LNCaP clone FGC (cell line): ENCODE results near the gene TMEM116.

Experiments
- DNase-seq: peaks from one replicate; pipeline ENCODE4 v3.0.0-alpha.2; 2011; ENCODE audit warnings: low read depth
- H3K4me3 ChIP-seq: 2 replicates; pipeline ENCODE4 v1.5.1; 2011; ENCODE audit warnings: mild to moderate bottlenecking, low read depth, low read length, control low read depth
- TF ChIP-seq, protein P1 (sequence below): IDR thresholded peaks from 2 replicates; pipeline ENCODE4 v1.5.1; 2012; ENCODE audit warnings: mild to moderate bottlenecking; ENCODE audit not compliant: control insufficient read depth, insufficient read depth; ENCODE audit errors: extremely low read depth

Gene TMEM116

GRCh38 chr12:111991535-111991934 is 21.4 kb downstream of the TMEM116 start:
- H3K4me3 ChIP-seq, result no peak overlapping the region
- no peak for DNase-seq
- TF ChIP-seq, protein P1, sequence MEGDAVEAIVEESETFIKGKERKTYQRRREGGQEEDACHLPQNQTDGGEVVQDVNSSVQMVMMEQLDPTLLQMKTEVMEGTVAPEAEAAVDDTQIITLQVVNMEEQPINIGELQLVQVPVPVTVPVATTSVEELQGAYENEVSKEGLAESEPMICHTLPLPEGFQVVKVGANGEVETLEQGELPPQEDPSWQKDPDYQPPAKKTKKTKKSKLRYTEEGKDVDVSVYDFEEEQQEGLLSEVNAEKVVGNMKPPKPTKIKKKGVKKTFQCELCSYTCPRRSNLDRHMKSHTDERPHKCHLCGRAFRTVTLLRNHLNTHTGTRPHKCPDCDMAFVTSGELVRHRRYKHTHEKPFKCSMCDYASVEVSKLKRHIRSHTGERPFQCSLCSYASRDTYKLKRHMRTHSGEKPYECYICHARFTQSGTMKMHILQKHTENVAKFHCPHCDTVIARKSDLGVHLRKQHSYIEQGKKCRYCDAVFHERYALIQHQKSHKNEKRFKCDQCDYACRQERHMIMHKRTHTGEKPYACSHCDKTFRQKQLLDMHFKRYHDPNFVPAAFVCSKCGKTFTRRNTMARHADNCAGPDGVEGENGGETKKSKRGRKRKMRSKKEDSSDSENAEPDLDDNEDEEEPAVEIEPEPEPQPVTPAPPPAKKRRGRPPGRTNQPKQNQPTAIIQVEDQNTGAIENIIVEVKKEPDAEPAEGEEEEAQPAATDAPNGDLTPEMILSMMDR, result no peak

DNA sequence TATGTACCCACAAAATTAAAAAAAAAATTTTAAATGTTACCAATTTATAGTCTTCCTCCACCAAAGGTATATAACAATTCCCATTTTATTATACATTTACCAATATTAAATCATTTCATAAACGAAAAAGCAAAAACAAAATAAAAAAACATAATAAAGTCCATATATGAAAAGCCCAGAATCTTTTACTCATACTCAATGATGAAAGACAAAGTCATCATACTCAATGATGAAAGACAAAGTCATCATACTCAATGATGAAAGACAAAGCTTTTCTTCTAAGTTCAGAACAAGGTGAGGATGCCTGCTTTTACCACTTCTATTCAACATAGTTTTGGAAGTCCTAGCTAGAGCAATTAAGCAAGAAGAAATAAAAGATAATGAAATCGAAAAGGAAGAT is 28.1 kb downstream of the TMEM116 start:
- DNase-seq, result no peak
- TF ChIP-seq, protein P1, result no peak
- H3K4me3 ChIP-seq, result no peak overlapping the region

- H3K4me3 ChIP-seq, result no peak overlapping the region
- TF ChIP-seq, protein P1, result no peak
- no peak for DNase-seq
Observed at GRCh38 chr12:111981987-111982386, 31.0 kb downstream of the TMEM116 start.

- TF ChIP-seq, protein P1, result no peak
- no peak for DNase-seq
- H3K4me3 ChIP-seq, result no peak overlapping the region
Observed at GRCh38 chr12:111980598-111980997, 32.4 kb downstream of the TMEM116 start.

DNA sequence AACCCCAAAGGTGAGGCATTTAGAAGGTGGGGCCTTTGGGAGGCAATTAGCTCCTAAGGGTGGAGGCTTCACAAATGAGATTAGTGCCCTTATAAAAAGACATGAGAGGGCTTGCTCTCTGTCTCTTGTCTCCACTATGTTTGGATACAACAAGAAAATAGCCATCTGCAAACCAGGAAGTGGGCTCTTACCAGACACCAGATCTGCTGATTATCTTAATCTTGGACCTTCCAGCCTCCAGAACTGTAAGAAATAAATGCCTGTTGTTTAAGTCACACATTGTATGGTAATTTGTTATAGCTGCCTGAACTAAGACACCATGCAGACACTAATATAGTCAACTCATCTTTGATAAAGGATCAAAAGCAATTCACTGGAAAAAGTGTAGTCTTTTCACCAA is 34.4 kb downstream of the TMEM116 start:
- TF ChIP-seq, protein P1, result no peak
- no peak overlapping the region for H3K4me3 ChIP-seq
- no peak for DNase-seq

- TF ChIP-seq, protein P1, result no peak
- DNase-seq, result no peak
- H3K4me3 ChIP-seq, result no peak overlapping the region
Observed at GRCh38 chr12:111976860-111977259, 36.1 kb downstream of the TMEM116 start.

- TF ChIP-seq, protein P1, result no peak
- DNase-seq, result no peak
- no peak overlapping the region for H3K4me3 ChIP-seq
Observed at GRCh38 chr12:111976291-111976690, 36.7 kb downstream of the TMEM116 start.
